CD4-positive, alpha-beta memory T cell (primary cell): ENCODE measurements around the gene TCF3. TPM values are rescaled to one million over a fixed set of nuclear protein-coding genes. Genes with fewer than 3 reads are reported as not detected.

Source experiments
- CTCF ChIA-PET: fragments of 350-600 bp; sonication (Branson Sonifier 250); formaldehyde crosslinking; loops from one replicate; lab custom pipeline; 2021; ENCODE audit warnings: inconsistent platforms; ENCODE audit not compliant: partially characterized antibody; lab: Charles Lee
- POLR2A ChIA-PET: fragments of 350-600 bp; sonication (Branson Sonifier 250); formaldehyde crosslinking; loops from one replicate; lab custom pipeline; 2021; ENCODE audit not compliant: partially characterized antibody; lab: Charles Lee
- DNase-seq, 5 donors: peaks; one replicate each; pipeline versions ENCODE4 v3.0.0 to v3.0.0-alpha.2; 2020 to 2022; ENCODE audit warnings: mixed read lengths in 1 of 5
- H3K27ac ChIP-seq: one replicate; pipeline ENCODE4 v1.7.0; 2013; ENCODE audit warnings: low read depth, low read length
- H3K27me3 ChIP-seq: 2 replicates; pipeline ENCODE4 v1.7.0; 2013; ENCODE audit warnings: mild to moderate bottlenecking, low read length, moderate library complexity; ENCODE audit not compliant: insufficient read depth
- H3K36me3 ChIP-seq: 2 replicates; pipeline ENCODE4 v1.7.0; 2013; ENCODE audit warnings: mild to moderate bottlenecking, low read length, moderate library complexity; ENCODE audit not compliant: insufficient read depth
- H3K4me1 ChIP-seq: 2 replicates; pipeline ENCODE4 v1.7.0; 2013; ENCODE audit warnings: mild to moderate bottlenecking, low read length, moderate library complexity; ENCODE audit not compliant: insufficient read depth
- H3K4me3 ChIP-seq, 2 donors: one replicate each; pipeline ENCODE4 v1.7.0; 2013; ENCODE audit warnings: low read length in 2 of 2, mild to moderate bottlenecking in 1 of 2
- H3K9me3 ChIP-seq, 2 donors: one replicate each; pipeline ENCODE4 v1.7.0; 2013; ENCODE audit warnings: low read length in 2 of 2, control low read depth in 1 of 2; ENCODE audit not compliant: control insufficient read depth in 1 of 2
- H3K27ac Mint-ChIP-seq, 7 donors: one replicate each; pipeline ENCODE4 v1.8.0; 2020 to 2021; ENCODE audit warnings: mixed read lengths in 7 of 7, mild to moderate bottlenecking in 6 of 7, inconsistent platforms in 3 of 7, moderate library complexity in 3 of 7
- H3K27me3 Mint-ChIP-seq, 2 donors: one replicate each; pipeline ENCODE4 v1.8.0; 2020 to 2021; ENCODE audit warnings: mixed read lengths in 2 of 2
- H3K36me3 Mint-ChIP-seq, 2 donors: one replicate each; pipeline ENCODE4 v1.8.0; 2020 to 2021; ENCODE audit warnings: mixed read lengths in 2 of 2, inconsistent platforms in 1 of 2, mild to moderate bottlenecking in 1 of 2
- H3K4me1 Mint-ChIP-seq, 4 donors: one replicate each; pipeline ENCODE4 v1.8.0; 2020 to 2021; ENCODE audit warnings: mixed read lengths in 4 of 4, mild to moderate bottlenecking in 1 of 4
- H3K4me3 Mint-ChIP-seq, 8 donors: one replicate each; pipeline ENCODE4 v1.8.0; 2020 to 2021; ENCODE audit warnings: mixed read lengths in 8 of 8, mild to moderate bottlenecking in 7 of 8, moderate library complexity in 6 of 8, inconsistent platforms in 3 of 8
- H3K9me3 Mint-ChIP-seq, 8 donors: one replicate each; pipeline ENCODE4 v1.8.0; 2020 to 2021; ENCODE audit warnings: mixed read lengths in 8 of 8, mild to moderate bottlenecking in 5 of 8, inconsistent platforms in 3 of 8, moderate library complexity in 1 of 8
- intact Hi-C: fragments of 100-400 bp; cut with micrococcal nuclease; formaldehyde crosslinking; loops from one replicate; pipeline ENCODE4 v1.15.1; 2023
- polyA plus RNA-seq, 2 donors: library from polyadenylated mRNA; unstranded; fragments of 300-500 nt; fragmentation: Illumina TruSeq; gene quantifications; one replicate each; pipeline ENCODE4 v1.2.3, GENCODE V29; 2021
- total RNA-seq, 2 experiments: library from RNA; stranded (reverse); gene quantifications; one replicate each; pipeline ENCODE4 v1.2.3, GENCODE V29; 2021

TCF3 gene
- total and polyA plus RNA-seq, 4 experiments from 2014 or later = 1.8 to 75.7 (median 42.6) TPM

GRCh38 chr19:1656988-1657536 lies 4.6 kb upstream of the TCF3 start:
- Mint-ChIP-seq H3K27me3 (peaks cover 3 to 4% of the 10 kb centered on the region in 2 donors), H3K4me3 (no peak overlapping the region), H3K27ac (no peak overlapping the region), H3K36me3 (peaks cover 0 to 5% of the 10 kb centered on the region in 2 donors), H3K4me1 (peaks cover 0 to 8% (median 2%) of the 10 kb centered on the region in 4 donors), H3K9me3 (no peaks in the 10 kb centered on the region)
- H3K27me3 ChIP-seq = no peaks in the 10 kb centered on the region
- intact Hi-C loops = no loop called here
- H3K4me1 ChIP-seq = no peaks in the 10 kb centered on the region
- ChIA-PET POLR2A (no interaction called here), CTCF (no interaction called here)
- H3K36me3 ChIP-seq = no peaks in the 10 kb centered on the region
- no peak for DNase-seq
- H3K27ac ChIP-seq = no peak overlapping the region
- no peaks in the 10 kb centered on the region for H3K9me3 ChIP-seq
- no peak overlapping the region for H3K4me3 ChIP-seq

- Histone ChIP-seq H3K4me3 (no peak overlapping the region), H3K27ac (no peak overlapping the region), H3K27me3 (no peaks in the 10 kb centered on the region), H3K4me1 (peaks cover 2% of the 10 kb centered on the region), H3K36me3 (no peaks in the 10 kb centered on the region), H3K9me3 (no peaks in the 10 kb centered on the region)
- Mint-ChIP-seq H3K4me3 (no peak overlapping the region), H3K4me1 (peaks cover 0 to 12% (median 4%) of the 10 kb centered on the region in 4 donors), H3K27ac (no peak overlapping the region), H3K36me3 (peaks cover 0 to 8% of the 10 kb centered on the region in 2 donors), H3K9me3 (peaks cover 0 to 2% (median 0%) of the 10 kb centered on the region in 8 donors), H3K27me3 (peaks cover 3% of the 10 kb centered on the region in 2 donors)
- ChIA-PET CTCF (no interaction called here), POLR2A (no interaction called here)
- intact Hi-C loops = no loop called here
- DNase-seq = no peak
Measured at GRCh38 chr19:1655987-1656608, 3.7 kb upstream of the TCF3 start.

GRCh38 chr19:1655131-1655981 lies 2.9 kb upstream of the TCF3 start:
- H3K9me3 ChIP-seq = no peaks in the 10 kb centered on the region
- H3K27me3 ChIP-seq = no peaks in the 10 kb centered on the region
- intact Hi-C loops = no loop called here
- Mint-ChIP-seq H3K4me1 (peaks cover 5 to 20% (median 10%) of the 10 kb centered on the region in 4 donors), H3K4me3 (no peak overlapping the region), H3K27me3 (peaks cover 3 to 6% of the 10 kb centered on the region in 2 donors), H3K36me3 (peaks cover 0 to 14% of the 10 kb centered on the region in 2 donors), H3K27ac (no peak overlapping the region), H3K9me3 (peaks cover 0 to 5% (median 0%) of the 10 kb centered on the region in 8 donors)
- no peaks in the 10 kb centered on the region for H3K36me3 ChIP-seq
- CTCF ChIA-PET = interaction anchor here (0.8 kb wide), 1 partner anchor 110 kb away, joined by 5 read pairs; no protein-coding TSS in a partner anchor
- POLR2A ChIA-PET = no interaction called here
- DNase-seq = no peak
- no peak overlapping the region for H3K27ac ChIP-seq
- peaks cover 9% of the 10 kb centered on the region for H3K4me1 ChIP-seq
- no peak overlapping the region for H3K4me3 ChIP-seq

GRCh38 chr19:1654178-1654792 lies 1.9 kb upstream of the TCF3 start:
- Mint-ChIP-seq H3K27ac (peak overlapping the region in 1 of 7 donors; percentile 6), H3K9me3 (peaks cover 0 to 5% (median 0%) of the 10 kb centered on the region in 8 donors), H3K36me3 (peaks cover 0 to 14% of the 10 kb centered on the region in 2 donors), H3K4me1 (peaks cover 5 to 20% (median 12%) of the 10 kb centered on the region in 4 donors), H3K27me3 (peaks cover 3 to 6% of the 10 kb centered on the region in 2 donors), H3K4me3 (peak overlapping the region in 2 of 8 donors; percentile 28 to 30)
- H3K9me3 ChIP-seq = no peaks in the 10 kb centered on the region
- no peak overlapping the region for H3K27ac ChIP-seq
- no peak overlapping the region for H3K4me3 ChIP-seq
- POLR2A ChIA-PET = no interaction called here
- DNase-seq = no peak
- H3K36me3 ChIP-seq = no peaks in the 10 kb centered on the region
- intact Hi-C loops = no loop called here
- CTCF ChIA-PET = interaction anchor here (0.8 kb wide), 1 partner anchor 109 kb away, joined by 5 read pairs; no protein-coding TSS in a partner anchor
- no peaks in the 10 kb centered on the region for H3K27me3 ChIP-seq
- H3K4me1 ChIP-seq = peaks cover 13% of the 10 kb centered on the region

GRCh38 chr19:1653300-1653628 lies 849 bp upstream of the TCF3 start:
- Mint-ChIP-seq H3K4me3 (peak overlapping the region; percentile 81 to 89 (median 84)), H3K36me3 (peaks cover 0 to 14% of the 10 kb centered on the region in 2 donors), H3K27me3 (peaks cover 1 to 6% of the 10 kb centered on the region in 2 donors), H3K4me1 (peaks cover 5 to 22% (median 13%) of the 10 kb centered on the region in 4 donors), H3K27ac (peak overlapping the region; percentile 94 to 99 (median 95)), H3K9me3 (peaks cover 0 to 5% (median 0%) of the 10 kb centered on the region in 8 donors)
- Histone ChIP-seq H3K4me3 (peak overlapping the region; percentile 36 to 70), H3K27me3 (no peaks in the 10 kb centered on the region), H3K36me3 (no peaks in the 10 kb centered on the region), H3K27ac (peak overlapping the region; percentile 99), H3K9me3 (no peaks in the 10 kb centered on the region), H3K4me1 (peaks cover 17% of the 10 kb centered on the region)
- POLR2A ChIA-PET = interaction anchor here (0.7 to 5.1 kb wide), 6 partner anchors 46 to 378 kb away, joined by 3 to 115 read pairs (median 4); partner anchors contain the start of genes FAM174C, MBD3, PCSK4 and REEP6
- no peak for DNase-seq
- CTCF ChIA-PET = interaction anchor here (2.4 kb wide), 1 partner anchor 47 kb away, joined by 14 read pairs; the partner anchor contains the start of gene UQCR11
- intact Hi-C loops = loop anchor here (2.0 kb wide), 1 partner anchor 162 kb away; the partner anchor contains the start of genes PCSK4 and REEP6

- DNase-seq = peak; percentile 47 to 62 (median 50)
- Histone ChIP-seq H3K4me1 (peaks cover 17% of the 10 kb centered on the region), H3K27me3 (no peaks in the 10 kb centered on the region), H3K4me3 (peak overlapping the region; percentile 36 to 47), H3K36me3 (no peaks in the 10 kb centered on the region), H3K27ac (peak overlapping the region; percentile 56), H3K9me3 (no peaks in the 10 kb centered on the region)
- intact Hi-C loops = loop anchor here (1.0 to 2.0 kb wide), 4 partner anchors 46 to 161 kb away; partner anchors contain the start of genes ATP8B3, MBD3, PCSK4 and REEP6
- CTCF ChIA-PET = interaction anchor here (0.8 to 2.4 kb wide), 7 partner anchors 21 to 106 kb away, joined by 3 to 14 read pairs (median 3); partner anchors contain the start of gene UQCR11
- peaks cover 0 to 5% (median 0%) of the 10 kb centered on the region in 8 donors for H3K9me3 Mint-ChIP-seq
- H3K27ac Mint-ChIP-seq = peak overlapping the region; percentile 88 to 99 (median 95)
- H3K27me3 Mint-ChIP-seq = peaks cover 0 to 6% of the 10 kb centered on the region in 2 donors
- H3K4me3 Mint-ChIP-seq = peak overlapping the region; percentile 83 to 95 (median 89)
- POLR2A ChIA-PET = interaction anchor here (1.0 to 5.1 kb wide), 7 partner anchors 12 to 162 kb away, joined by 3 to 115 read pairs (median 5); partner anchors contain the start of genes MBD3, PCSK4 and UQCR11
- H3K36me3 Mint-ChIP-seq = peaks cover 0 to 15% of the 10 kb centered on the region in 2 donors
- peaks cover 5 to 22% (median 13%) of the 10 kb centered on the region in 4 donors for H3K4me1 Mint-ChIP-seq
Measured at GRCh38 chr19:1651568-1652291, 685 bp downstream of the TCF3 start.
